GM12878 (cell line): ENCODE results near the gene OSBPL10.

Experiments
- CHD4 ChIP-seq: fragments of 200-600 bp; sonication (generic); IDR thresholded peaks from 2 replicates; pipeline ENCODE4 v1.6.1; 2016; ENCODE audit warnings: mild to moderate bottlenecking
- ETV6 ChIP-seq, 2 experiments: fragments of 450-650 bp in 1 of 2; IDR thresholded peaks in 1 of 2; conservative IDR thresholded peaks in 1 of 2; 2 replicates each; pipeline ENCODE4 v1.6.1; 2014; ENCODE audit warnings: antibody characterized with exemption in 1 of 2, borderline replicate concordance in 1 of 2, low read depth in 1 of 2, mild to moderate bottlenecking in 1 of 2, moderate library complexity in 1 of 2
- EZH2 ChIP-seq: IDR thresholded peaks from 2 replicates; pipeline ENCODE4 v1.6.1; 2012; ENCODE audit warnings: low read depth, mild to moderate bottlenecking, control low read depth, inconsistent platforms, low read length, borderline replicate concordance; ENCODE audit not compliant: control insufficient read depth
- KDM1A ChIP-seq: fragments of 200-600 bp; sonication (generic); IDR thresholded peaks from 2 replicates; pipeline ENCODE4 v1.6.1; 2016; ENCODE audit warnings: borderline replicate concordance
- NFXL1 ChIP-seq: fragments of 450-650 bp; IDR thresholded peaks from 2 replicates; pipeline ENCODE4 v1.6.1; 2017; ENCODE audit warnings: antibody characterized with exemption, mild to moderate bottlenecking, borderline replicate concordance
- NRF1 ChIP-seq: conservative IDR thresholded peaks from 2 replicates; pipeline ENCODE4 v1.6.1; 2011; ENCODE audit warnings: mild to moderate bottlenecking, low read depth, low read length, improper control_type of control experiment
- POLR2A ChIP-seq: IDR thresholded peaks from 2 replicates; pipeline ENCODE4 v1.6.1; 2011; ENCODE audit warnings: low read depth, mild to moderate bottlenecking, low read length
- POLR2AphosphoS2 ChIP-seq: IDR thresholded peaks from 2 replicates; pipeline ENCODE4 v1.6.1; 2011; ENCODE audit warnings: low read depth, mild to moderate bottlenecking, low read length, improper control_type of control experiment, moderate library complexity
- ZNF24 ChIP-seq: fragments of 450-650 bp; IDR thresholded peaks from 2 replicates; pipeline ENCODE4 v1.6.1; 2017; ENCODE audit warnings: antibody characterized with exemption, mild to moderate bottlenecking
- ZZZ3 ChIP-seq: IDR thresholded peaks from 2 replicates; pipeline ENCODE4 v1.6.1; 2011; ENCODE audit warnings: low read depth; ENCODE audit not compliant: control insufficient read depth, insufficient read length
- TF ChIP-seq, protein P1 (sequence below): IDR thresholded peaks from 2 replicates; pipeline ENCODE4 v1.6.1; 2012; ENCODE audit warnings: low read length, inconsistent platforms
- TF ChIP-seq, protein P2 (sequence below), 3 experiments: IDR thresholded peaks in 2 of 3; conservative IDR thresholded peaks in 1 of 3; 2 replicates each; pipeline ENCODE4 v1.5.1; 2011; ENCODE audit warnings: low read depth in 3 of 3, low read length in 3 of 3, mild to moderate bottlenecking in 3 of 3, control low read depth in 2 of 3, moderate library complexity in 2 of 3, inconsistent platforms in 1 of 3, mixed read lengths in 1 of 3; ENCODE audit not compliant: control insufficient read depth in 2 of 3, insufficient read depth in 1 of 3; ENCODE audit errors: extremely low read depth in 1 of 3
- TF ChIP-seq, protein P3 (sequence below): fragments of 450-650 bp; IDR thresholded peaks from 2 replicates; pipeline ENCODE4 v1.6.1; 2018; ENCODE audit warnings: mild to moderate bottlenecking, low read depth, moderate library complexity; ENCODE audit not compliant: partially characterized antibody
- TF ChIP-seq, protein P4 (sequence below): IDR thresholded peaks from 2 replicates; pipeline ENCODE4 v1.6.1; 2012; ENCODE audit warnings: mild to moderate bottlenecking, low read depth, low read length

DNA sequence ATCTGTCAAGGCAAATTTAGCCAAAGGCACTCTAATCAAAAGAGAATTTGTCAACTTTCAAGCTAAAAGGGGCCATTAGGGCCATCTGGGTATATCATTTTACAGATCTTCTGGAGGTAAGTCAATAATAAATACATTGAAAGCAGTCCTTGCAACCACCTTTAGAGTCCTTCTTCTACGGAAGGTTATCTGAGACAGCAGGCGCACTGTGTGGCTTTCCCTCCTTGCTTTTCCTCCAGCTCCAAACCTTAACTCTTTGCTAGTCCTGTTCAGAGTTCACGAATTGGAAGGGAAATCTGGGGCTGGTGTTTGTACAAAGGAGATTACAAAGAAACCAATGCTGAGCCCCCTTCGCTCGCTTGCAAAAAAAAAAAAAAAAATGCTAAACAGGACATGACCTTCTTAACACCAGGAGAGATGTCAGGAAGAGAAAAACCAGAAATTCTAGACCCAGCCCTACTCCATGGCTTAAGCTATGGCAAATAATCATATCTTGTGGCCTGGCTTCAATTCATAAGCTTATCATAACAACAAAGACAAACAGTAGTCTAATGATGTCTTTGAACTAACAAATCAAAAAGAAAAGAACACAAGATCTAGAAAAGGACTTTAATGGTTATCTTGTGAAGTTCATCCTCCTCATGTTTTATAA lies 232.7 kb downstream of the OSBPL10 start:
- TF ChIP-seq NRF1, result no peak
- TF ChIP-seq, protein P1, sequence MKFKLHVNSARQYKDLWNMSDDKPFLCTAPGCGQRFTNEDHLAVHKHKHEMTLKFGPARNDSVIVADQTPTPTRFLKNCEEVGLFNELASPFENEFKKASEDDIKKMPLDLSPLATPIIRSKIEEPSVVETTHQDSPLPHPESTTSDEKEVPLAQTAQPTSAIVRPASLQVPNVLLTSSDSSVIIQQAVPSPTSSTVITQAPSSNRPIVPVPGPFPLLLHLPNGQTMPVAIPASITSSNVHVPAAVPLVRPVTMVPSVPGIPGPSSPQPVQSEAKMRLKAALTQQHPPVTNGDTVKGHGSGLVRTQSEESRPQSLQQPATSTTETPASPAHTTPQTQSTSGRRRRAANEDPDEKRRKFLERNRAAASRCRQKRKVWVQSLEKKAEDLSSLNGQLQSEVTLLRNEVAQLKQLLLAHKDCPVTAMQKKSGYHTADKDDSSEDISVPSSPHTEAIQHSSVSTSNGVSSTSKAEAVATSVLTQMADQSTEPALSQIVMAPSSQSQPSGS, result no peak
- TF ChIP-seq KDM1A, result no peak
- TF ChIP-seq, protein P2, sequence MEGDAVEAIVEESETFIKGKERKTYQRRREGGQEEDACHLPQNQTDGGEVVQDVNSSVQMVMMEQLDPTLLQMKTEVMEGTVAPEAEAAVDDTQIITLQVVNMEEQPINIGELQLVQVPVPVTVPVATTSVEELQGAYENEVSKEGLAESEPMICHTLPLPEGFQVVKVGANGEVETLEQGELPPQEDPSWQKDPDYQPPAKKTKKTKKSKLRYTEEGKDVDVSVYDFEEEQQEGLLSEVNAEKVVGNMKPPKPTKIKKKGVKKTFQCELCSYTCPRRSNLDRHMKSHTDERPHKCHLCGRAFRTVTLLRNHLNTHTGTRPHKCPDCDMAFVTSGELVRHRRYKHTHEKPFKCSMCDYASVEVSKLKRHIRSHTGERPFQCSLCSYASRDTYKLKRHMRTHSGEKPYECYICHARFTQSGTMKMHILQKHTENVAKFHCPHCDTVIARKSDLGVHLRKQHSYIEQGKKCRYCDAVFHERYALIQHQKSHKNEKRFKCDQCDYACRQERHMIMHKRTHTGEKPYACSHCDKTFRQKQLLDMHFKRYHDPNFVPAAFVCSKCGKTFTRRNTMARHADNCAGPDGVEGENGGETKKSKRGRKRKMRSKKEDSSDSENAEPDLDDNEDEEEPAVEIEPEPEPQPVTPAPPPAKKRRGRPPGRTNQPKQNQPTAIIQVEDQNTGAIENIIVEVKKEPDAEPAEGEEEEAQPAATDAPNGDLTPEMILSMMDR (IDR thresholded peaks at IDR 0.05 in 2 of 3, conservative IDR thresholded peaks at IDR 0.05 in 1 of 3; ENCODE audit: control insufficient read depth in 2 of 3, extremely low read depth in 1 of 3, insufficient read depth in 1 of 3, low read depth in 3 of 3, low read length in 3 of 3), result no peak
- TF ChIP-seq, protein P3, sequence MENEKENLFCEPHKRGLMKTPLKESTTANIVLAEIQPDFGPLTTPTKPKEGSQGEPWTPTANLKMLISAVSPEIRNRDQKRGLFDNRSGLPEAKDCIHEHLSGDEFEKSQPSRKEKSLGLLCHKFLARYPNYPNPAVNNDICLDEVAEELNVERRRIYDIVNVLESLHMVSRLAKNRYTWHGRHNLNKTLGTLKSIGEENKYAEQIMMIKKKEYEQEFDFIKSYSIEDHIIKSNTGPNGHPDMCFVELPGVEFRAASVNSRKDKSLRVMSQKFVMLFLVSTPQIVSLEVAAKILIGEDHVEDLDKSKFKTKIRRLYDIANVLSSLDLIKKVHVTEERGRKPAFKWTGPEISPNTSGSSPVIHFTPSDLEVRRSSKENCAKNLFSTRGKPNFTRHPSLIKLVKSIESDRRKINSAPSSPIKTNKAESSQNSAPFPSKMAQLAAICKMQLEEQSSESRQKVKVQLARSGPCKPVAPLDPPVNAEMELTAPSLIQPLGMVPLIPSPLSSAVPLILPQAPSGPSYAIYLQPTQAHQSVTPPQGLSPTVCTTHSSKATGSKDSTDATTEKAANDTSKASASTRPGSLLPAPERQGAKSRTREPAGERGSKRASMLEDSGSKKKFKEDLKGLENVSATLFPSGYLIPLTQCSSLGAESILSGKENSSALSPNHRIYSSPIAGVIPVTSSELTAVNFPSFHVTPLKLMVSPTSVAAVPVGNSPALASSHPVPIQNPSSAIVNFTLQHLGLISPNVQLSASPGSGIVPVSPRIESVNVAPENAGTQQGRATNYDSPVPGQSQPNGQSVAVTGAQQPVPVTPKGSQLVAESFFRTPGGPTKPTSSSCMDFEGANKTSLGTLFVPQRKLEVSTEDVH, result no peak
- TF ChIP-seq, protein P4, sequence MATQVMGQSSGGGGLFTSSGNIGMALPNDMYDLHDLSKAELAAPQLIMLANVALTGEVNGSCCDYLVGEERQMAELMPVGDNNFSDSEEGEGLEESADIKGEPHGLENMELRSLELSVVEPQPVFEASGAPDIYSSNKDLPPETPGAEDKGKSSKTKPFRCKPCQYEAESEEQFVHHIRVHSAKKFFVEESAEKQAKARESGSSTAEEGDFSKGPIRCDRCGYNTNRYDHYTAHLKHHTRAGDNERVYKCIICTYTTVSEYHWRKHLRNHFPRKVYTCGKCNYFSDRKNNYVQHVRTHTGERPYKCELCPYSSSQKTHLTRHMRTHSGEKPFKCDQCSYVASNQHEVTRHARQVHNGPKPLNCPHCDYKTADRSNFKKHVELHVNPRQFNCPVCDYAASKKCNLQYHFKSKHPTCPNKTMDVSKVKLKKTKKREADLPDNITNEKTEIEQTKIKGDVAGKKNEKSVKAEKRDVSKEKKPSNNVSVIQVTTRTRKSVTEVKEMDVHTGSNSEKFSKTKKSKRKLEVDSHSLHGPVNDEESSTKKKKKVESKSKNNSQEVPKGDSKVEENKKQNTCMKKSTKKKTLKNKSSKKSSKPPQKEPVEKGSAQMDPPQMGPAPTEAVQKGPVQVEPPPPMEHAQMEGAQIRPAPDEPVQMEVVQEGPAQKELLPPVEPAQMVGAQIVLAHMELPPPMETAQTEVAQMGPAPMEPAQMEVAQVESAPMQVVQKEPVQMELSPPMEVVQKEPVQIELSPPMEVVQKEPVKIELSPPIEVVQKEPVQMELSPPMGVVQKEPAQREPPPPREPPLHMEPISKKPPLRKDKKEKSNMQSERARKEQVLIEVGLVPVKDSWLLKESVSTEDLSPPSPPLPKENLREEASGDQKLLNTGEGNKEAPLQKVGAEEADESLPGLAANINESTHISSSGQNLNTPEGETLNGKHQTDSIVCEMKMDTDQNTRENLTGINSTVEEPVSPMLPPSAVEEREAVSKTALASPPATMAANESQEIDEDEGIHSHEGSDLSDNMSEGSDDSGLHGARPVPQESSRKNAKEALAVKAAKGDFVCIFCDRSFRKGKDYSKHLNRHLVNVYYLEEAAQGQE, result no peak
- no peak for TF ChIP-seq ZNF24
- TF ChIP-seq ZZZ3, result no peak
- no peak for TF ChIP-seq EZH2
- no peak for TF ChIP-seq POLR2AphosphoS2
- TF ChIP-seq NFXL1, result no peak
- TF ChIP-seq POLR2A, result no peak
- TF ChIP-seq ETV6 (conservative IDR thresholded peaks at IDR 0.05 in 1 of 2, IDR thresholded peaks at IDR 0.05 in 1 of 2; ENCODE audit: borderline replicate concordance in 1 of 2, low read depth in 1 of 2), result no peak
- TF ChIP-seq CHD4, result no peak
